HPDE6-E6E7 (cell line): ENCODE results near the gene KCP.

Experiments
- DNase-seq: peaks from one replicate; pipeline ENCODE4 v3.0.0; 2011; ENCODE audit warnings: missing footprints; ENCODE audit errors: extremely low spot score

Gene KCP

GRCh38 chr7:128841171-128841690, 69.3 kb downstream of the KCP start:
- DNase-seq: no peak

GRCh38 chr7:128840326-128841170, 70.0 kb downstream of the KCP start:
- DNase-seq: no peak

GRCh38 chr7:128839751-128840177, 70.7 kb downstream of the KCP start:
- DNase-seq: no peak

GRCh38 chr7:128838981-128839731, 71.4 kb downstream of the KCP start:
- DNase-seq: no peak

GRCh38 chr7:128838109-128838779, 72.3 kb downstream of the KCP start:
- DNase-seq: no peak

- no peak for DNase-seq
Measured at GRCh38 chr7:128837521-128837921, 73.0 kb downstream of the KCP start.

GRCh38 chr7:128836729-128837348, 73.7 kb downstream of the KCP start:
- no peak for DNase-seq

GRCh38 chr7:128835790-128836641, 74.5 kb downstream of the KCP start:
- no peak for DNase-seq

- DNase-seq: no peak
Measured at GRCh38 chr7:128835231-128835751, 75.2 kb downstream of the KCP start.

- no peak for DNase-seq
Measured at GRCh38 chr7:128833946-128834325, 76.6 kb downstream of the KCP start.

- DNase-seq: peak; percentile 23
Measured at GRCh38 chr7:128833148-128833945, 77.2 kb downstream of the KCP start.

GRCh38 chr7:128832880-128833147, 77.7 kb downstream of the KCP start:
- no peak for DNase-seq

GRCh38 chr7:128831994-128832879, 78.3 kb downstream of the KCP start:
- DNase-seq: no peak

GRCh38 chr7:128831178-128831993, 79.1 kb downstream of the KCP start:
- no peak for DNase-seq

- peak; percentile 34 for DNase-seq
Measured at GRCh38 chr7:128830231-128831177, 80.0 kb downstream of the KCP start, which contains the start of gene FLNC. FLNC (plus strand) TSS chr7:128830406; CDS start chr7:128830638, 232 bp downstream.

- DNase-seq: peak; percentile 36
Measured at GRCh38 chr7:128829391-128830166, 80.9 kb downstream of the KCP start.
